Measurements from ENCODE around the gene FAXDC2.
"Not testable (repeated sequence)": the region's sequence is repeated elsewhere in the genome, so short reads cannot be mapped to it uniquely, and the experiment has no call there.

The FAXDC2 gene

GRCh38 chr5:154830596-154830995 is 19.8 kb downstream of the FAXDC2 start:
- DNase-seq (ENCODE audit: low read depth in 2 of 2): no peak

GRCh38 chr5:154830219-154830595 is 20.2 kb downstream of the FAXDC2 start:
- no peak for DNase-seq (ENCODE audit: low read depth in 2 of 2)

GRCh38 chr5:154829589-154830218 is 20.7 kb downstream of the FAXDC2 start:
- no peak for DNase-seq (ENCODE audit: low read depth in 2 of 2)

GRCh38 chr5:154829181-154829588 is 21.2 kb downstream of the FAXDC2 start:
- DNase-seq (ENCODE audit: low read depth in 2 of 2): no peak

GRCh38 chr5:154824070-154824469 is 26.3 kb downstream of the FAXDC2 start:
- DNase-seq (ENCODE audit: low read depth in 2 of 2): no peak

- DNase-seq (ENCODE audit: low read depth in 2 of 2): no peak
Observed at GRCh38 chr5:154823605-154824004, 26.8 kb downstream of the FAXDC2 start.

GRCh38 chr5:154822896-154823295 is 27.5 kb downstream of the FAXDC2 start:
- DNase-seq (ENCODE audit: low read depth in 2 of 2): not testable (repeated sequence)

- DNase-seq (ENCODE audit: low read depth in 2 of 2): no peak
Observed at GRCh38 chr5:154820383-154820782, 30.0 kb downstream of the FAXDC2 start.

GRCh38 chr5:154819546-154819945 is 30.9 kb downstream of the FAXDC2 start:
- DNase-seq (ENCODE audit: low read depth in 2 of 2): no peak

GRCh38 chr5:154818471-154819116 is 31.8 kb downstream of the FAXDC2 start:
- DNase-seq (ENCODE audit: low read depth in 2 of 2): no peak

GRCh38 chr5:154817815-154818214 is 32.6 kb downstream of the FAXDC2 start:
- DNase-seq (ENCODE audit: low read depth in 2 of 2): no peak

- no peak for DNase-seq (ENCODE audit: low read depth in 2 of 2)
Observed at GRCh38 chr5:154816891-154817492, 33.4 kb downstream of the FAXDC2 start.

- no peak for DNase-seq (ENCODE audit: low read depth in 2 of 2)
Observed at GRCh38 chr5:154815684-154816247, 34.6 kb downstream of the FAXDC2 start.

- DNase-seq (ENCODE audit: low read depth in 2 of 2): no peak
Observed at GRCh38 chr5:154815025-154815424, 35.4 kb downstream of the FAXDC2 start.

- DNase-seq (ENCODE audit: low read depth in 2 of 2): no peak
Observed at GRCh38 chr5:154813736-154814135, 36.7 kb downstream of the FAXDC2 start.

- DNase-seq (ENCODE audit: low read depth in 2 of 2): no peak
Observed at GRCh38 chr5:154813158-154813557, 37.2 kb downstream of the FAXDC2 start.

- peak; percentile 17 to 31 for DNase-seq (ENCODE audit: low read depth in 2 of 2)
Observed at GRCh38 chr5:154811653-154812465, 38.5 kb downstream of the FAXDC2 start.

- DNase-seq (ENCODE audit: low read depth in 2 of 2): no peak
Observed at GRCh38 chr5:154811239-154811638, 39.2 kb downstream of the FAXDC2 start.

GRCh38 chr5:154806176-154806575 is 44.2 kb downstream of the FAXDC2 start:
- no peak for DNase-seq (ENCODE audit: low read depth in 2 of 2)

- DNase-seq (ENCODE audit: low read depth in 2 of 2): no peak
Observed at GRCh38 chr5:154802050-154802449, 48.4 kb downstream of the FAXDC2 start.

GRCh38 chr5:154801083-154801482 is 49.3 kb downstream of the FAXDC2 start:
- no peak for DNase-seq (ENCODE audit: low read depth in 2 of 2)

GRCh38 chr5:154800582-154800981 is 49.8 kb downstream of the FAXDC2 start:
- no peak for DNase-seq (ENCODE audit: low read depth in 2 of 2)
